DOHH2 (cell line): Measurements from ENCODE around the gene CD2AP.

Experiments
- H3F3A ChIP-seq: fragments of 200-600 bp; sonication (generic), shearing (Covaris generic); 2 replicates; pipeline ENCODE4 v1.6.0; 2016; ENCODE audit warnings: antibody characterized with exemption, mild to moderate bottlenecking; ENCODE audit not compliant: control insufficient read depth, insufficient read depth
- H3K27ac ChIP-seq: fragments of 200-600 bp; sonication (generic); 2 replicates; pipeline ENCODE4 v1.5.1; 2014; ENCODE audit warnings: low read depth, mild to moderate bottlenecking, low read length, moderate library complexity
- H3K27me3 ChIP-seq: fragments of 200-600 bp; sonication (generic); 2 replicates; pipeline ENCODE4 v1.6.1; 2014; ENCODE audit warnings: mild to moderate bottlenecking, low read length, mixed read lengths; ENCODE audit not compliant: control insufficient read depth
- H3K36me3 ChIP-seq: fragments of 200-600 bp; sonication (generic); 2 replicates; pipeline ENCODE4 v1.6.1; 2014; ENCODE audit warnings: mild to moderate bottlenecking, low read length, moderate library complexity, mixed read lengths; ENCODE audit not compliant: control insufficient read depth
- H3K4me1 ChIP-seq: fragments of 200-600 bp; sonication (generic); 2 replicates; pipeline ENCODE4 v1.6.1; 2014; ENCODE audit warnings: mild to moderate bottlenecking, low read length, mixed read lengths; ENCODE audit not compliant: control insufficient read depth
- H3K4me2 ChIP-seq: fragments of 200-600 bp; sonication (generic); 2 replicates; pipeline ENCODE4 v1.6.0; 2014; ENCODE audit warnings: mild to moderate bottlenecking, low read length, moderate library complexity
- H3K4me3 ChIP-seq: fragments of 200-600 bp; sonication (generic); 2 replicates; pipeline ENCODE4 v1.5.1; 2014; ENCODE audit warnings: mild to moderate bottlenecking, low read length, mixed read lengths
- H3K79me2 ChIP-seq: fragments of 200-600 bp; sonication (generic); 2 replicates; pipeline ENCODE4 v1.6.1; 2014; ENCODE audit warnings: mild to moderate bottlenecking, low read length, mixed read lengths; ENCODE audit not compliant: control insufficient read depth
- H3K9me2 ChIP-seq: fragments of 200-600 bp; sonication (generic); replicated peaks from 2 replicates; pipeline ENCODE4 v1.6.1; 2014; ENCODE audit warnings: mild to moderate bottlenecking, low read length, mixed read lengths; ENCODE audit not compliant: control insufficient read depth
- H3K9me3 ChIP-seq: fragments of 200-600 bp; sonication (generic); 2 replicates; pipeline ENCODE4 v1.6.1; 2014; ENCODE audit warnings: antibody characterized with exemption, low read length, mixed read lengths; ENCODE audit not compliant: control insufficient read depth, insufficient read depth
- H4K20me1 ChIP-seq: fragments of 200-600 bp; sonication (generic); 2 replicates; pipeline ENCODE4 v1.6.0; 2014; ENCODE audit warnings: low read depth, mild to moderate bottlenecking, antibody characterized with exemption, low read length, moderate library complexity; ENCODE audit not compliant: control insufficient read depth, insufficient read depth
- CTCF ChIP-seq: fragments of 200-600 bp; sonication (generic); IDR thresholded peaks from one replicate; pipeline ENCODE4 v1.5.1; 2014; ENCODE audit warnings: antibody characterized with exemption, mild to moderate bottlenecking, low read depth, low read length; ENCODE audit not compliant: poor library complexity, severe bottlenecking
- EZH2phosphoT487 ChIP-seq: fragments of 200-600 bp; sonication (generic); IDR thresholded peaks from 2 replicates; pipeline ENCODE4 v1.6.1; 2017; ENCODE audit warnings: borderline replicate concordance, mild to moderate bottlenecking, antibody characterized with exemption, low read length, moderate library complexity, mixed read lengths

The CD2AP gene

GRCh38 chr6:47456536-47456975, 21.0 kb upstream of the CD2AP start:
- Histone ChIP-seq H3F3A (no peaks in the 10 kb centered on the region), H3K9me2 (no peaks in the 10 kb centered on the region), H4K20me1 (no peaks in the 10 kb centered on the region), H3K36me3 (no peaks in the 10 kb centered on the region), H3K9me3 (no peaks in the 10 kb centered on the region), H3K79me2 (no peaks in the 10 kb centered on the region), H3K27me3 (no peaks in the 10 kb centered on the region), H3K4me1 (peaks cover 20% of the 10 kb centered on the region), H3K4me3 (no peak overlapping the region), H3K4me2 (no peak overlapping the region), H3K27ac (no peak overlapping the region)
- TF ChIP-seq EZH2phosphoT487: no peak
- no peak for TF ChIP-seq CTCF

- no peaks in the 10 kb centered on the region for H3K9me2 ChIP-seq
- H4K20me1 ChIP-seq: no peaks in the 10 kb centered on the region
- TF ChIP-seq CTCF: no peak
- no peak for TF ChIP-seq EZH2phosphoT487
- no peak overlapping the region for H3K4me2 ChIP-seq
- H3K36me3 ChIP-seq: no peaks in the 10 kb centered on the region
- H3K27me3 ChIP-seq: no peaks in the 10 kb centered on the region
- peaks cover 26% of the 10 kb centered on the region for H3K4me1 ChIP-seq
- no peaks in the 10 kb centered on the region for H3K9me3 ChIP-seq
- 0 out of 2 replicates have a peak, but pooled peaks cover 5% of the 10 kb centered on the region for H3F3A ChIP-seq
- no peaks in the 10 kb centered on the region for H3K79me2 ChIP-seq
- H3K27ac ChIP-seq: no peak overlapping the region
- no peak overlapping the region for H3K4me3 ChIP-seq
Observed at GRCh38 chr6:47457370-47457769, 20.2 kb upstream of the CD2AP start.

GRCh38 chr6:47464052-47464451, 13.5 kb upstream of the CD2AP start:
- Histone ChIP-seq H3K4me2 (no peak overlapping the region), H3K9me2 (no peaks in the 10 kb centered on the region), H3K79me2 (no peaks in the 10 kb centered on the region), H3K27me3 (no peaks in the 10 kb centered on the region), H3K4me1 (peaks cover 33% of the 10 kb centered on the region), H3K9me3 (no peaks in the 10 kb centered on the region), H4K20me1 (no peaks in the 10 kb centered on the region), H3K27ac (no peak overlapping the region), H3K36me3 (0 out of 2 replicates have a peak, but pooled peaks cover 5% of the 10 kb centered on the region), H3K4me3 (no peak overlapping the region), H3F3A (peaks cover 16% of the 10 kb centered on the region)
- TF ChIP-seq EZH2phosphoT487 (no peak), CTCF (no peak)

GRCh38 chr6:47465117-47465516, 12.5 kb upstream of the CD2AP start:
- TF ChIP-seq EZH2phosphoT487: no peak
- no peak for TF ChIP-seq CTCF

More at GRCh38 chr6:47465117-47465516, 12.5 kb upstream of the CD2AP start:
- H3K4me2 ChIP-seq: no peak overlapping the region
- H3K36me3 ChIP-seq: 0 out of 2 replicates have a peak, but pooled peaks cover 5% of the 10 kb centered on the region
- no peaks in the 10 kb centered on the region for H3K79me2 ChIP-seq
- peaks cover 16% of the 10 kb centered on the region for H3F3A ChIP-seq
- H4K20me1 ChIP-seq: no peaks in the 10 kb centered on the region
- peaks cover 29% of the 10 kb centered on the region for H3K4me1 ChIP-seq
- H3K27ac ChIP-seq: no peak overlapping the region
- H3K4me3 ChIP-seq: no peak overlapping the region
- H3K9me3 ChIP-seq: no peaks in the 10 kb centered on the region
- H3K27me3 ChIP-seq: no peaks in the 10 kb centered on the region
- no peaks in the 10 kb centered on the region for H3K9me2 ChIP-seq
